HepG2 (cell line): ENCODE data around the gene NOSIP. TPM values are rescaled to one million over a fixed set of nuclear protein-coding genes. Genes with fewer than 3 reads are reported as not detected.

Experiments
- CCDC6 ChIP-seq: sonication (generic); formaldehyde crosslinking; IDR thresholded peaks from 2 replicates; pipeline ENCODE4 v1.8.1; 2022; ENCODE audit warnings: mild to moderate bottlenecking, missing genetic modification reagents, moderate library complexity
- GATA4 ChIP-seq: sonication (generic); IDR thresholded peaks from 2 replicates; pipeline ENCODE4 v1.6.1; 2016; ENCODE audit warnings: antibody characterized with exemption, low read depth, borderline replicate concordance
- KMT2A ChIP-seq: sonication (generic); formaldehyde crosslinking; IDR thresholded peaks from 2 replicates; pipeline ENCODE4 v1.4.0; 2020; ENCODE audit warnings: missing genetic modification reagents
- MXD4 ChIP-seq: IDR thresholded peaks from 2 replicates; pipeline ENCODE4 v1.6.1; 2016; ENCODE audit warnings: mild to moderate bottlenecking, missing biosample characterization, missing genetic modification reagents
- PHF21A ChIP-seq: sonication (generic); formaldehyde crosslinking; IDR thresholded peaks from 2 replicates; pipeline ENCODE4 v1.5.0; 2020; ENCODE audit warnings: mild to moderate bottlenecking, missing genetic modification reagents
- RFX3 ChIP-seq: IDR thresholded peaks from 2 replicates; pipeline ENCODE4 v1.6.1; 2016; ENCODE audit warnings: missing biosample characterization, missing genetic modification reagents
- SMAD9 ChIP-seq: sonication (generic); formaldehyde crosslinking; IDR thresholded peaks from 2 replicates; pipeline ENCODE4 v1.5.1; 2020; ENCODE audit warnings: mild to moderate bottlenecking, missing genetic modification reagents
- SMARCC2 ChIP-seq: fragments of 450-650 bp; IDR thresholded peaks from 2 replicates; pipeline ENCODE4 v1.6.1; 2017; ENCODE audit warnings: antibody characterized with exemption, mild to moderate bottlenecking
- SMC3 ChIP-seq: IDR thresholded peaks from 2 replicates; pipeline ENCODE4 v1.6.1; 2011; ENCODE audit warnings: low read length, improper control_type of control experiment
- SOX6 ChIP-seq, 2 experiments: fragments of 450-650 bp in 1 of 2; sonication (generic) in 1 of 2; formaldehyde crosslinking in 1 of 2; IDR thresholded peaks; 2 replicates each; pipeline versions ENCODE4 v1.4.0 to v1.6.1; 2017 to 2020; ENCODE audit warnings: antibody characterized with exemption in 1 of 2, mild to moderate bottlenecking in 1 of 2, missing genetic modification reagents in 1 of 2
- SRSF9 ChIP-seq: fragments of 200-400 bp; formaldehyde crosslinking; IDR thresholded peaks from 2 replicates; pipeline ENCODE4 v1.6.1; 2018; ENCODE audit warnings: borderline replicate concordance, mild to moderate bottlenecking, low read depth, low read length; ENCODE audit not compliant: insufficient read depth, poor library complexity, severe bottlenecking
- WIZ ChIP-seq: sonication (generic); formaldehyde crosslinking; IDR thresholded peaks from 2 replicates; pipeline ENCODE4 v1.5.1; 2020; ENCODE audit warnings: mild to moderate bottlenecking, missing genetic modification reagents
- XBP1 ChIP-seq: sonication (generic); formaldehyde crosslinking; IDR thresholded peaks from 2 replicates; pipeline ENCODE4 v1.5.0; 2020; ENCODE audit warnings: missing genetic modification reagents
- YY1 ChIP-seq: IDR thresholded peaks from 2 replicates; pipeline ENCODE4 v1.6.1; 2011; ENCODE audit warnings: low read length, low read depth, moderate library complexity, mild to moderate bottlenecking; ENCODE audit not compliant: insufficient read depth, insufficient replicate concordance
- ZBED4 ChIP-seq: sonication (generic); formaldehyde crosslinking; IDR thresholded peaks from 2 replicates; pipeline ENCODE4 v1.4.0; 2020; ENCODE audit warnings: missing genetic modification reagents, borderline replicate concordance
- ZBTB20 ChIP-seq: sonication (generic); formaldehyde crosslinking; IDR thresholded peaks from 2 replicates; pipeline ENCODE4 v1.8.1; 2023; ENCODE audit warnings: missing genetic modification reagents, low read depth, mild to moderate bottlenecking, borderline replicate concordance
- ZHX1 ChIP-seq: sonication (generic); formaldehyde crosslinking; IDR thresholded peaks from 2 replicates; pipeline ENCODE4 v1.8.1; 2022; ENCODE audit warnings: low read depth, mild to moderate bottlenecking, missing genetic modification reagents
- ZNF143 ChIP-seq: sonication (generic); formaldehyde crosslinking; IDR thresholded peaks from 2 replicates; pipeline ENCODE4 v1.4.0; 2020; ENCODE audit warnings: missing genetic modification reagents
- ZNF256 ChIP-seq: sonication (generic); formaldehyde crosslinking; conservative IDR thresholded peaks from 2 replicates; pipeline ENCODE4 v1.4.0; 2020; ENCODE audit warnings: missing genetic modification reagents
- ZNF335 ChIP-seq: sonication (generic); formaldehyde crosslinking; IDR thresholded peaks from 2 replicates; pipeline ENCODE4 v1.4.0; 2020; ENCODE audit warnings: missing genetic modification reagents
- ZNF496 ChIP-seq: sonication (generic); formaldehyde crosslinking; IDR thresholded peaks from 2 replicates; pipeline ENCODE4 v1.8.1; 2023; ENCODE audit warnings: mild to moderate bottlenecking, moderate library complexity, missing genetic modification reagents; ENCODE audit not compliant: insufficient replicate concordance
- ZNF546 ChIP-seq: sonication (generic); formaldehyde crosslinking; conservative IDR thresholded peaks from 2 replicates; pipeline ENCODE4 v1.8.1; 2023; ENCODE audit warnings: mild to moderate bottlenecking, missing genetic modification reagents
- ZNF547 ChIP-seq: sonication (generic); formaldehyde crosslinking; IDR thresholded peaks from 2 replicates; pipeline ENCODE4 v1.5.1; 2020; ENCODE audit warnings: mild to moderate bottlenecking, missing genetic modification reagents
- ZSCAN20 ChIP-seq: sonication (generic); formaldehyde crosslinking; IDR thresholded peaks from 2 replicates; pipeline ENCODE4 v1.4.0; 2020; ENCODE audit warnings: missing genetic modification reagents, mild to moderate bottlenecking, borderline replicate concordance
- polyA plus RNA-seq, 8 experiments: library from polyadenylated mRNA; depleted of rRNA in 3 of 8; stranded (reverse) in 7 of 8; unstranded in 1 of 8; fragments of >200 nt; fragmentation: Illumina TruSeq in 4 of 8; extraction: Trizol in 4 of 8; gene quantifications; 2 replicates each; pipeline versions ENCODE4 v1.2.1 to v1.2.3, GENCODE V29; 2011 to 2016; ENCODE audit warnings: low read depth in 4 of 8, missing spikeins in 1 of 8, mixed read lengths in 1 of 8; ENCODE audit not compliant: insufficient read depth in 1 of 8
- total RNA-seq, 5 experiments: library from RNA; depleted of rRNA; stranded (reverse); fragments of >200 nt; fragmentation: Illumina TruSeq; extraction: Trizol; gene quantifications; 2 replicates each; pipeline ENCODE4 v1.2.3, GENCODE V29; 2016; ENCODE audit warnings: low read depth in 1 of 5

Gene NOSIP
- total and polyA plus RNA-seq, 2 of the 13 experiments (the other 11 are each of a cell fraction or from before 2014, with no cell fraction given): 54.3 to 78.0 TPM

- no peak for TF ChIP-seq SRSF9
- TF ChIP-seq GATA4: no peak
- no peak for TF ChIP-seq ZSCAN20 (CRISPR knock-in tag)
- TF ChIP-seq RFX3 (CRISPR knock-in tag): no peak
- TF ChIP-seq WIZ (CRISPR knock-in tag): 0 out of 2 replicates have a peak, but pooled peaks have one; percentile 4
- no peak for TF ChIP-seq PHF21A
- no peak for TF ChIP-seq ZNF256 (CRISPR knock-in tag)
- peak; percentile 72 for TF ChIP-seq ZNF143 (CRISPR knock-in tag)
- no peak for TF ChIP-seq ZBED4
- TF ChIP-seq ZNF546: no peak
- no peak for TF ChIP-seq ZBTB20 (CRISPR knock-in tag)
- no peak for TF ChIP-seq ZHX1
- no peak for TF ChIP-seq ZNF547
- no peak for TF ChIP-seq ZNF496
- peak; percentile 87 for TF ChIP-seq YY1
- TF ChIP-seq MXD4 (CRISPR knock-in tag): no peak
- TF ChIP-seq ZNF335 (CRISPR knock-in tag): no peak
- no peak for TF ChIP-seq SMC3
- 0 out of 2 replicates have a peak, but pooled peaks have one; percentile 3 for TF ChIP-seq KMT2A (CRISPR knock-in tag)
- no peak for TF ChIP-seq SMAD9 (CRISPR knock-in tag)
- no peak for TF ChIP-seq CCDC6
- no peak for TF ChIP-seq SMARCC2
- TF ChIP-seq SOX6 (IDR thresholded peaks at IDR 0.05): no peak
- TF ChIP-seq SOX6 (CRISPR knock-in tag; IDR thresholded peaks at IDR 0.05): no peak
- TF ChIP-seq XBP1 (CRISPR knock-in tag): no peak
These were observed 10.8 kb upstream of the NOSIP start, which contains the start of gene PRR12 (continued) for GRCh38 chr19:49590971-49591730.
